Mesenchymal stem cell (in vitro differentiated cells and primary cell): ENCODE measurements around the gene MAGEA8.
"Not testable (repeated sequence)": the region's sequence is repeated elsewhere in the genome, so short reads cannot be mapped to it uniquely, and the experiment has no call there.

Source experiments
- DNase-seq: peaks from one replicate; pipeline ENCODE4 v3.0.0-alpha.2; 2013
- H2AFZ ChIP-seq: one replicate; pipeline ENCODE4 v1.6.1; 2013; ENCODE audit warnings: low read depth, mild to moderate bottlenecking, control low read depth, inconsistent platforms, low read length, moderate library complexity
- H2AK5ac ChIP-seq: 2 replicates; pipeline ENCODE4 v1.6.1; 2013; ENCODE audit warnings: low read length, moderate library complexity, mild to moderate bottlenecking, inconsistent platforms; ENCODE audit not compliant: severe bottlenecking
- H2BK120ac ChIP-seq: one replicate; pipeline ENCODE4 v1.6.1; 2013; ENCODE audit warnings: low read depth, mild to moderate bottlenecking, inconsistent platforms, low read length, moderate library complexity
- H2BK12ac ChIP-seq, 2 experiments: one replicate each; pipeline ENCODE4 v1.6.1; 2013; ENCODE audit warnings: inconsistent platforms in 2 of 2, low read length in 2 of 2, mild to moderate bottlenecking in 2 of 2, moderate library complexity in 2 of 2, control low read depth in 1 of 2
- H2BK15ac ChIP-seq: one replicate; pipeline ENCODE4 v1.6.1; 2013; ENCODE audit warnings: mild to moderate bottlenecking, low read depth, inconsistent platforms; ENCODE audit not compliant: poor library complexity, severe bottlenecking
- H2BK5ac ChIP-seq: 2 replicates; pipeline ENCODE4 v1.6.1; 2013; ENCODE audit warnings: low read depth, mild to moderate bottlenecking, low read length, control low read depth, inconsistent platforms; ENCODE audit not compliant: poor library complexity, severe bottlenecking
- H3K14ac ChIP-seq, 2 experiments: one replicate each; pipeline ENCODE4 v1.6.1; 2013; ENCODE audit warnings: inconsistent platforms in 2 of 2, low read length in 2 of 2, control low read depth in 1 of 2, mild to moderate bottlenecking in 1 of 2, moderate library complexity in 1 of 2
- H3K18ac ChIP-seq, 2 experiments: one replicate each; pipeline ENCODE4 v1.6.1; 2013; ENCODE audit warnings: inconsistent platforms in 2 of 2, low read length in 2 of 2, control low read depth in 1 of 2, low read depth in 1 of 2, mild to moderate bottlenecking in 1 of 2
- H3K23ac ChIP-seq, 2 experiments: one replicate each; pipeline ENCODE4 v1.6.1; 2013; ENCODE audit warnings: inconsistent platforms in 2 of 2, low read length in 2 of 2, mild to moderate bottlenecking in 2 of 2, moderate library complexity in 2 of 2, control low read depth in 1 of 2
- H3K27ac ChIP-seq: 2 replicates; pipeline ENCODE4 v1.5.1; 2013; ENCODE audit warnings: mild to moderate bottlenecking, moderate library complexity, low read length, control low read depth, inconsistent platforms; ENCODE audit not compliant: poor library complexity, severe bottlenecking
- H3K27me3 ChIP-seq, 2 experiments: 2 replicates each; pipeline versions ENCODE4 v1.6.1 to v1.7.0; 2013; ENCODE audit warnings: low read length in 2 of 2, mild to moderate bottlenecking in 2 of 2, moderate library complexity in 2 of 2, control low read depth in 1 of 2, inconsistent platforms in 1 of 2; ENCODE audit not compliant: control insufficient read depth in 1 of 2, insufficient read depth in 1 of 2
- H3K36me3 ChIP-seq, 2 experiments: 2 replicates each; pipeline versions ENCODE4 v1.6.1 to v1.7.0; 2013; ENCODE audit warnings: low read length in 2 of 2, control low read depth in 1 of 2, inconsistent platforms in 1 of 2, low read depth in 1 of 2, mild to moderate bottlenecking in 1 of 2; ENCODE audit not compliant: insufficient read depth in 2 of 2, control insufficient read depth in 1 of 2
- H3K4ac ChIP-seq, 2 experiments: one replicate each; pipeline ENCODE4 v1.6.1; 2013; ENCODE audit warnings: inconsistent platforms in 2 of 2, low read length in 2 of 2, mild to moderate bottlenecking in 2 of 2, moderate library complexity in 2 of 2, control low read depth in 1 of 2, low read depth in 1 of 2
- H3K4me1 ChIP-seq: 2 replicates; pipeline ENCODE4 v1.6.1; 2013; ENCODE audit warnings: low read depth, low read length, control low read depth; ENCODE audit not compliant: control insufficient read depth, insufficient read depth
- H3K4me2 ChIP-seq: 2 replicates; pipeline ENCODE4 v1.6.1; 2013; ENCODE audit warnings: low read length, mild to moderate bottlenecking, inconsistent platforms; ENCODE audit not compliant: poor library complexity, severe bottlenecking
- H3K4me3 ChIP-seq, 2 experiments: 2 replicates each; pipeline versions ENCODE4 v1.5.1 to v1.7.0; 2013; ENCODE audit warnings: low read length in 2 of 2, mild to moderate bottlenecking in 2 of 2, control low read depth in 1 of 2, low read depth in 1 of 2; ENCODE audit not compliant: insufficient read depth in 1 of 2
- H3K79me1 ChIP-seq: replicated peaks from 2 replicates; pipeline ENCODE4 v1.6.1; 2013; ENCODE audit warnings: mild to moderate bottlenecking, control low read depth, low read length, inconsistent platforms; ENCODE audit not compliant: poor library complexity, severe bottlenecking
- H3K9ac ChIP-seq: 2 replicates; pipeline ENCODE4 v1.7.0; 2013; ENCODE audit warnings: mild to moderate bottlenecking, low read length, moderate library complexity
- H3K9me3 ChIP-seq: 2 replicates; pipeline ENCODE4 v1.7.0; 2013; ENCODE audit warnings: mild to moderate bottlenecking, low read length; ENCODE audit not compliant: control insufficient read depth
- H4K8ac ChIP-seq: one replicate; pipeline ENCODE4 v1.6.1; 2013; ENCODE audit warnings: inconsistent platforms, mild to moderate bottlenecking, low read length, moderate library complexity
- H4K91ac ChIP-seq: one replicate; pipeline ENCODE4 v1.6.1; 2013; ENCODE audit warnings: mild to moderate bottlenecking, low read length, inconsistent platforms
- WGBS: methylation state at CpG from one replicate; pipeline ENCODE4 v1.1.7; 2013; ENCODE audit warnings: mixed read lengths; 5-methylcytosine and 5-hydroxymethylcytosine counted together

The MAGEA8 gene

GRCh38 chrX:149916745-149917392 is 35.9 kb downstream of the MAGEA8 start:
- whole genome bisulfite sequencing = no CpG with 5 or more reads among the region's 3 CpGs
- H3K4me2 ChIP-seq = no peak overlapping the region
- H2BK5ac ChIP-seq = no peak overlapping the region
- no peaks in the 10 kb centered on the region for H3K4me1 ChIP-seq
- H4K91ac ChIP-seq = no peak overlapping the region
- no peaks in the 10 kb centered on the region for H3K9me3 ChIP-seq
- H2BK15ac ChIP-seq = no peak overlapping the region
- H4K8ac ChIP-seq = no peak overlapping the region
- no peaks in the 10 kb centered on the region for H3K36me3 ChIP-seq
- H3K27ac ChIP-seq = no peak overlapping the region
- no peak overlapping the region for H3K4ac ChIP-seq
- H3K9ac ChIP-seq = no peak overlapping the region
- no peak overlapping the region for H2BK120ac ChIP-seq
- H3K14ac ChIP-seq = no peak overlapping the region
- no peak overlapping the region for H3K4me3 ChIP-seq
- no peak overlapping the region for H2AFZ ChIP-seq
- no peak for DNase-seq
- H3K79me1 ChIP-seq = no peaks in the 10 kb centered on the region
- no peak overlapping the region for H3K23ac ChIP-seq
- no peak overlapping the region for H3K18ac ChIP-seq
- no peak overlapping the region for H2AK5ac ChIP-seq
- no peaks in the 10 kb centered on the region for H3K27me3 ChIP-seq
- no peak overlapping the region for H2BK12ac ChIP-seq

- no CpG with 5 or more reads among the region's 4 CpGs for WGBS
- H3K18ac ChIP-seq, H2AK5ac ChIP-seq, DNase-seq, H2BK5ac ChIP-seq, H3K36me3 ChIP-seq, H2BK12ac ChIP-seq, H3K79me1 ChIP-seq, H3K27ac ChIP-seq, H3K4ac ChIP-seq, H3K14ac ChIP-seq, H3K9ac ChIP-seq, H3K27me3 ChIP-seq, H3K23ac ChIP-seq, H3K4me1 ChIP-seq, H4K8ac ChIP-seq, H2BK120ac ChIP-seq, H2AFZ ChIP-seq, H3K4me3 ChIP-seq, H2BK15ac ChIP-seq, H3K4me2 ChIP-seq, H4K91ac ChIP-seq, H3K9me3 ChIP-seq: not testable (repeated sequence)
These were observed 42.9 kb downstream of the MAGEA8 start for GRCh38 chrX:149923836-149924235.

- H3K18ac ChIP-seq, H3K27me3 ChIP-seq, H3K4me3 ChIP-seq, H3K14ac ChIP-seq, H3K9me3 ChIP-seq, H3K79me1 ChIP-seq, H3K23ac ChIP-seq, H3K36me3 ChIP-seq, H3K4me1 ChIP-seq, H3K27ac ChIP-seq, H2BK12ac ChIP-seq, DNase-seq, H2AFZ ChIP-seq, H4K8ac ChIP-seq, H3K9ac ChIP-seq, H4K91ac ChIP-seq, H2BK15ac ChIP-seq, H3K4me2 ChIP-seq, H2AK5ac ChIP-seq, H2BK5ac ChIP-seq, H2BK120ac ChIP-seq, H3K4ac ChIP-seq: not testable (repeated sequence)
- no CpG with 5 or more reads among the region's 5 CpGs for WGBS
These were observed 43.5 kb downstream of the MAGEA8 start for GRCh38 chrX:149924434-149924833.

- H3K4me1 ChIP-seq, H2BK5ac ChIP-seq, H3K18ac ChIP-seq, H2BK15ac ChIP-seq, H4K8ac ChIP-seq, H3K9ac ChIP-seq, H3K14ac ChIP-seq, H2BK120ac ChIP-seq, H3K4ac ChIP-seq, H3K4me3 ChIP-seq, DNase-seq, H3K9me3 ChIP-seq, H2AK5ac ChIP-seq, H3K4me2 ChIP-seq, H2AFZ ChIP-seq, H2BK12ac ChIP-seq, H3K23ac ChIP-seq, H3K79me1 ChIP-seq, H3K27me3 ChIP-seq, H4K91ac ChIP-seq, H3K36me3 ChIP-seq, H3K27ac ChIP-seq: not testable (repeated sequence)
- no CpG with 5 or more reads among the region's 8 CpGs for WGBS
These were observed 46.4 kb downstream of the MAGEA8 start for GRCh38 chrX:149927245-149927963.
